IMR-90 (cell line): ENCODE data around the gene SUPT20HL2. TPM values are rescaled to one million over a fixed set of nuclear protein-coding genes. Genes with fewer than 3 reads are reported as not detected.

ENCODE experiments used
- ATAC-seq: fragments of 200-7000 bp; cut with Tn5 transposase; 2 replicates; pipeline ENCODE4 v1.9.1; 2020; ENCODE audit warnings: low read depth, mild to moderate bottlenecking, moderate library complexity
- BruUV-seq: library from RNA; stranded (reverse); fragments of 400-500 nt; replicated peaks from 2 replicates; lab custom pipeline; 2021; lab: Mats Ljungman, UMichigan
- CTCF ChIA-PET: fragments of 300-600 bp; formaldehyde crosslinking; extraction: SDS; loops from one replicate; lab custom pipeline; 2021; ENCODE audit warnings: antibody characterized with exemption; lab: Yijun Ruan, JAX
- POLR2A ChIA-PET: fragments of 300-600 bp; sonication (Branson Sonifier 250); formaldehyde crosslinking; loops from one replicate; lab custom pipeline; 2022; ENCODE audit warnings: antibody characterized with exemption; ENCODE audit not compliant: unreplicated experiment; lab: Charles Lee
- DNase-seq: peaks from one replicate; pipeline ENCODE4 v3.0.0; 2013
- H2AFZ ChIP-seq: replicated peaks from 2 replicates; pipeline ENCODE3; 2013; ENCODE audit warnings: low read length, mild to moderate bottlenecking; ENCODE audit not compliant: poor library complexity
- H2AK5ac ChIP-seq: 2 replicates; pipeline ENCODE4 v1.6.1; 2013; ENCODE audit warnings: low read depth, low read length, inconsistent platforms
- H2AK9ac ChIP-seq: replicated peaks from 2 replicates; pipeline ENCODE3; 2013; ENCODE audit warnings: mild to moderate bottlenecking, low read depth, low read length, moderate library complexity; ENCODE audit not compliant: poor library complexity
- H2BK120ac ChIP-seq: 2 replicates; pipeline ENCODE4 v1.6.1; 2013; ENCODE audit warnings: low read depth, low read length, inconsistent platforms
- H2BK15ac ChIP-seq: 3 replicates; pipeline ENCODE4 v1.6.1; 2013; ENCODE audit warnings: low read depth, low read length, inconsistent platforms
- H2BK20ac ChIP-seq: 2 replicates; pipeline ENCODE4 v1.6.1; 2013; ENCODE audit warnings: low read depth, mild to moderate bottlenecking, inconsistent platforms, low read length, moderate library complexity
- H2BK5ac ChIP-seq: 2 replicates; pipeline ENCODE4 v1.6.1; 2013; ENCODE audit warnings: mild to moderate bottlenecking, low read depth, low read length, inconsistent platforms; ENCODE audit not compliant: poor library complexity, severe bottlenecking
- H3K14ac ChIP-seq: replicated peaks from 2 replicates; pipeline ENCODE4 v1.6.1; 2013; ENCODE audit warnings: low read depth, low read length, inconsistent platforms
- H3K18ac ChIP-seq: 2 replicates; pipeline ENCODE4 v1.6.1; 2013; ENCODE audit warnings: low read depth, low read length, control low read depth
- H3K23ac ChIP-seq: 2 replicates; pipeline ENCODE4 v1.6.1; 2013; ENCODE audit warnings: low read depth, low read length, inconsistent platforms
- H3K27ac ChIP-seq: 2 replicates; pipeline ENCODE4 v1.5.1; 2013; ENCODE audit warnings: mild to moderate bottlenecking, control low read depth, low read length; ENCODE audit not compliant: insufficient read depth
- H3K27me3 ChIP-seq: 2 replicates; pipeline ENCODE4 v1.6.1; 2013; ENCODE audit warnings: low read length; ENCODE audit not compliant: control insufficient read depth, insufficient read depth
- H3K36me3 ChIP-seq: 2 replicates; pipeline ENCODE4 v1.6.1; 2013; ENCODE audit warnings: low read length, mixed read lengths; ENCODE audit not compliant: control insufficient read depth, insufficient read depth
- H3K4ac ChIP-seq: 2 replicates; pipeline ENCODE4 v1.6.1; 2013; ENCODE audit warnings: low read depth, low read length, inconsistent platforms
- H3K4me1 ChIP-seq: 2 replicates; pipeline ENCODE4 v1.6.1; 2013; ENCODE audit warnings: low read length, mixed read lengths; ENCODE audit not compliant: control insufficient read depth, insufficient read depth
- H3K4me2 ChIP-seq: 2 replicates; pipeline ENCODE4 v1.6.1; 2013; ENCODE audit warnings: low read depth, mild to moderate bottlenecking, control low read depth, low read length, moderate library complexity
- H3K4me3 ChIP-seq: 2 replicates; pipeline ENCODE4 v1.5.1; 2013; ENCODE audit warnings: low read depth, mild to moderate bottlenecking, control low read depth, low read length, moderate library complexity; ENCODE audit not compliant: insufficient read depth
- H3K56ac ChIP-seq: 2 replicates; pipeline ENCODE4 v1.6.1; 2013; ENCODE audit warnings: low read length, inconsistent platforms; ENCODE audit not compliant: insufficient read depth; ENCODE audit errors: extremely low read depth
- H3K79me1 ChIP-seq, 2 experiments: 2 replicates each; pipeline ENCODE4 v1.6.1; 2013; ENCODE audit warnings: low read length in 2 of 2, inconsistent platforms in 1 of 2, low read depth in 1 of 2
- H3K9ac ChIP-seq: 2 replicates; pipeline ENCODE4 v1.6.1; 2013; ENCODE audit warnings: low read depth, low read length, control low read depth
- H3K9me1 ChIP-seq: 2 replicates; pipeline ENCODE4 v1.6.1; 2013; ENCODE audit warnings: low read length, inconsistent platforms; ENCODE audit not compliant: insufficient read depth
- H3K9me3 ChIP-seq: 2 replicates; pipeline ENCODE4 v1.6.1; 2013; ENCODE audit warnings: low read length; ENCODE audit not compliant: control insufficient read depth, insufficient read depth
- H4K20me1 ChIP-seq: 2 replicates; pipeline ENCODE4 v1.6.1; 2013; ENCODE audit warnings: low read length, inconsistent platforms; ENCODE audit not compliant: insufficient read depth
- H4K5ac ChIP-seq: 2 replicates; pipeline ENCODE4 v1.6.1; 2013; ENCODE audit warnings: mild to moderate bottlenecking, low read depth, low read length, control low read depth
- H4K8ac ChIP-seq, 2 experiments: 2 replicates each; pipeline ENCODE4 v1.6.1; 2013; ENCODE audit warnings: low read depth in 2 of 2, low read length in 2 of 2, control low read depth in 1 of 2, inconsistent platforms in 1 of 2
- H4K91ac ChIP-seq: 2 replicates; pipeline ENCODE4 v1.6.1; 2013; ENCODE audit warnings: low read depth, low read length, inconsistent platforms; ENCODE audit not compliant: insufficient read depth
- BHLHE40 ChIP-seq: fragments of 150-350 bp; IDR thresholded peaks from 2 replicates; pipeline ENCODE4 v1.6.1; 2016; ENCODE audit warnings: mild to moderate bottlenecking, low read depth, low read length
- CEBPB ChIP-seq: IDR thresholded peaks from 2 replicates; pipeline ENCODE4 v1.6.1; 2012; ENCODE audit warnings: low read depth, low read length, improper control_type of control experiment
- CHD1 ChIP-seq: IDR thresholded peaks from 2 replicates; pipeline ENCODE4 v1.6.1; 2012; ENCODE audit warnings: low read depth, low read length, improper control_type of control experiment
- CTCF ChIP-seq: conservative IDR thresholded peaks from 2 replicates; pipeline ENCODE4 v1.5.1; 2012; ENCODE audit warnings: mild to moderate bottlenecking, low read depth, low read length, improper control_type of control experiment
- ELK1 ChIP-seq: fragments of 150-350 bp; IDR thresholded peaks from 2 replicates; pipeline ENCODE4 v1.6.1; 2016; ENCODE audit warnings: low read depth, mild to moderate bottlenecking, low read length, moderate library complexity, borderline replicate concordance
- FOS ChIP-seq: fragments of 150-350 bp; IDR thresholded peaks from 2 replicates; pipeline ENCODE4 v1.6.1; 2016; ENCODE audit warnings: low read depth, low read length
- MAFK ChIP-seq: IDR thresholded peaks from 2 replicates; pipeline ENCODE4 v1.6.1; 2012; ENCODE audit warnings: low read depth, low read length, improper control_type of control experiment
- MAZ ChIP-seq: IDR thresholded peaks from 2 replicates; pipeline ENCODE4 v1.6.1; 2012; ENCODE audit warnings: low read depth, mild to moderate bottlenecking, low read length, improper control_type of control experiment, moderate library complexity, borderline replicate concordance
- MXI1 ChIP-seq: IDR thresholded peaks from 2 replicates; pipeline ENCODE4 v1.6.1; 2012; ENCODE audit warnings: low read depth, mild to moderate bottlenecking, low read length, moderate library complexity, borderline replicate concordance
- NFE2L2 ChIP-seq: fragments of 150-350 bp; IDR thresholded peaks from 2 replicates; pipeline ENCODE4 v1.6.1; 2016; ENCODE audit warnings: low read depth, mild to moderate bottlenecking, low read length
- POLR2A ChIP-seq: IDR thresholded peaks from 2 replicates; pipeline ENCODE4 v1.6.1; 2012; ENCODE audit warnings: mild to moderate bottlenecking, low read depth, low read length
- RAD21 ChIP-seq: IDR thresholded peaks from 2 replicates; pipeline ENCODE4 v1.6.1; 2012; ENCODE audit warnings: low read length, improper control_type of control experiment
- RCOR1 ChIP-seq: IDR thresholded peaks from 2 replicates; pipeline ENCODE4 v1.6.1; 2012; ENCODE audit warnings: mild to moderate bottlenecking, low read length, improper control_type of control experiment; ENCODE audit not compliant: insufficient replicate concordance
- RFX5 ChIP-seq: IDR thresholded peaks from 2 replicates; pipeline ENCODE4 v1.8.0; 2012; ENCODE audit warnings: low read depth, mild to moderate bottlenecking, low read length, moderate library complexity
- SMC3 ChIP-seq: fragments of 150-350 bp; IDR thresholded peaks from 2 replicates; pipeline ENCODE4 v1.6.1; 2016; ENCODE audit warnings: low read depth, mild to moderate bottlenecking, antibody characterized with exemption, low read length, moderate library complexity
- USF2 ChIP-seq: fragments of 150-350 bp; IDR thresholded peaks from 2 replicates; pipeline ENCODE4 v1.6.1; 2017; ENCODE audit warnings: mild to moderate bottlenecking, antibody characterized with exemption, low read length, low read depth
- WGBS, 2 experiments: methylation state at CpG; one replicate each; pipeline versions ENCODE4 v1.1.5 to v1.1.7; 2013; ENCODE audit warnings: missing lambda C conversion rate in 2 of 2; ENCODE audit not compliant: insufficient read length in 1 of 2; ENCODE audit errors: extremely low coverage in 2 of 2; 5-methylcytosine and 5-hydroxymethylcytosine counted together
- dilution Hi-C: fragments of 300-500 bp; cut with HindIII; formaldehyde crosslinking; loops from one replicate; pipeline ENCODE4 v1.14.3; 2018; ENCODE audit warnings: low sequenced_read_pairs; ENCODE audit not compliant: unreplicated experiment
- in situ Hi-C: fragments of 300-500 bp; cut with MboI; formaldehyde crosslinking; loops from 3 replicates; pipeline ENCODE4 v1.14.3; 2019; ENCODE audit warnings: low sequenced_read_pairs, inconsistent platforms, mixed read lengths
- intact Hi-C: fragments of 100-400 bp; cut with micrococcal nuclease; formaldehyde crosslinking; loops from 2 replicates; pipeline ENCODE4 v1.10.0; 2022
- polyA plus RNA-seq, 3 experiments: library from polyadenylated mRNA; depleted of rRNA; stranded (reverse); fragments of >200 nt; gene quantifications; 2 replicates each; pipeline ENCODE4 v1.2.3, GENCODE V29; 2012; ENCODE audit warnings: low replicate concordance in 1 of 3
- total RNA-seq: library from RNA; depleted of rRNA; stranded (reverse); fragments of >200 nt; gene quantifications from 2 replicates; pipeline ENCODE4 v1.2.3, GENCODE V29; 2012

Gene SUPT20HL2
- total and polyA plus RNA-seq, 2 of the 4 experiments (the other 2 are of a cell fraction) = not detected

- CTCF ChIA-PET = interaction anchor here (0.9 kb wide), 1 partner anchor 76 kb away, joined by 3 read pairs; no protein-coding TSS in a partner anchor
- in situ Hi-C loops = no loop called here
- no peak overlapping the region; the same call in 1 of the 2 replicates for H3K27ac ChIP-seq
- no peak overlapping the region for H2BK15ac ChIP-seq
- no TSS peak for BruUV-seq
- H4K8ac ChIP-seq = no peak overlapping the region
- H3K36me3 ChIP-seq = no peaks in the 10 kb centered on the region
- no CpG with 5 or more reads among the region's 1 CpG for WGBS, 2 experiments
- H3K9me1 ChIP-seq = no peaks in the 10 kb centered on the region
- H2BK120ac ChIP-seq = peak overlapping the region; percentile 56; the same call in 1 of the 2 replicates
- DNase-seq = peak; percentile 81
- H3K4me1 ChIP-seq = peaks cover 1% of the 10 kb centered on the region; the same call in 1 of the 2 replicates
- H2BK5ac ChIP-seq = peak overlapping the region; percentile 67
- no peak overlapping the region for H3K4ac ChIP-seq
- H2AK9ac ChIP-seq = no peak overlapping the region
- H2BK20ac ChIP-seq = 0 out of 2 replicates have a peak overlapping the region, but pooled peaks have one; percentile 12
- H3K23ac ChIP-seq = no peak overlapping the region
- no peak overlapping the region for H4K91ac ChIP-seq
- POLR2A ChIA-PET = no interaction called here
- TF ChIP-seq RCOR1 (no peak), POLR2A (no peak), BHLHE40 (no peak), RAD21 (no peak), MAZ (no peak), USF2 (no peak), RFX5 (no peak), MAFK (no peak), CEBPB (no peak), FOS (no peak), MXI1 (no peak), CTCF (no peak), SMC3 (no peak), NFE2L2 (no peak), CHD1 (no peak), ELK1 (no peak)
- H4K5ac ChIP-seq = no peak overlapping the region
- no peaks in the 10 kb centered on the region for H3K79me1 ChIP-seq
- H3K9ac ChIP-seq = no peak overlapping the region
- no peak overlapping the region for H3K4me3 ChIP-seq
- intact Hi-C loops = no loop called here
- H2AK5ac ChIP-seq = no peak overlapping the region
- H3K56ac ChIP-seq = no peak overlapping the region; the same call in 1 of the 2 replicates
- no peak overlapping the region; the same call in 1 of the 2 replicates for H3K4me2 ChIP-seq
- dilution Hi-C loops = no loop called here
- H2AFZ ChIP-seq = no peak overlapping the region
- peak overlapping the region; percentile 65; the same call in 1 of the 2 replicates for H3K18ac ChIP-seq
- ATAC-seq = peak; percentile 79
- peaks cover 3% of the 10 kb centered on the region; the same call in 1 of the 2 replicates for H3K27me3 ChIP-seq
- no peaks in the 10 kb centered on the region for H3K9me3 ChIP-seq
- 0 out of 2 replicates have a peak overlapping the region, but pooled peaks have one; percentile 6 for H3K14ac ChIP-seq
- H4K20me1 ChIP-seq = no peaks in the 10 kb centered on the region
Measured at GRCh38 chrX:24341795-24342194, 27.9 kb upstream of the SUPT20HL2 start.
